ENCODE data around the gene ALDH1B1.

ALDH1B1 gene

DNA sequence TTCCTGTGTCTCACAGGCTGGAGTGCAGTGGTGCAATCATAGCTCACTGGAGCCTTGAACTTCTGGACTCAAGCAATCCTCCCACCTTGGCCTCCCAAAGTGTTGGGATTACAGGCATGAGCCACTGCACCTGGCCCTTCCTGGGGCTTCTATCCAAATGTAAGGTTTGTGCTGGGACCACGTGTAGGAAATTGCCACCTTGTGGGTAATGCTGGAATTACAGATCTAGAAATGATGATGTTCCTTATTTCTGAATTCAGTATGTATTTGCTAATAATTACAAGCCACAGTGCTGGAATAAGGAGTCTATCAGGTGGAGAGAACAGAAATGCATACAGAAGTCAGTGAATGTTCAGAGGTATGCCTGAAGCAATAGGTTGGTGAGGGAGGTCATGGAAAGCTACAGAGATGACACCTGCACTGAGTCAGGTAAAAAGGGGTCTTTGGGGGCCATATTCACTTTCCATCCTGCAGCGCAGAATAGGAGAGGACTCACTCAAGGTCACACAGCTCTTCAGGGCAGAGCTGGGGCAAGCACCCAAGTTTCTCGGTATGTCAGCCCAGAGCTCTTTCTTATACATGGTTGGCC lies 40.5 kb downstream of the ALDH1B1 start:
- Histone ChIP-seq H3K27me3 (ENCODE audit: control insufficient read depth, insufficient read depth, low read length) (0 out of 2 replicates have a peak, but pooled peaks cover 7% of the 10 kb centered on the region), H3K4me3 (ENCODE audit: low read depth, low read length) (no peak overlapping the region), H3K27ac (ENCODE audit: low read depth, low read length) (no peak overlapping the region), H3K9me3 (ENCODE audit: control insufficient read depth, insufficient read depth, low read length) (no peaks in the 10 kb centered on the region), H3K4me1 (ENCODE audit: control insufficient read depth, insufficient read depth, low read length) (0 out of 2 replicates have a peak, but pooled peaks cover 7% of the 10 kb centered on the region), H3K36me3 (ENCODE audit: control insufficient read depth, insufficient read depth, low read length) (no peaks in the 10 kb centered on the region), H3K9ac (ENCODE audit: low read depth, low read length) (no peak overlapping the region)

DNA sequence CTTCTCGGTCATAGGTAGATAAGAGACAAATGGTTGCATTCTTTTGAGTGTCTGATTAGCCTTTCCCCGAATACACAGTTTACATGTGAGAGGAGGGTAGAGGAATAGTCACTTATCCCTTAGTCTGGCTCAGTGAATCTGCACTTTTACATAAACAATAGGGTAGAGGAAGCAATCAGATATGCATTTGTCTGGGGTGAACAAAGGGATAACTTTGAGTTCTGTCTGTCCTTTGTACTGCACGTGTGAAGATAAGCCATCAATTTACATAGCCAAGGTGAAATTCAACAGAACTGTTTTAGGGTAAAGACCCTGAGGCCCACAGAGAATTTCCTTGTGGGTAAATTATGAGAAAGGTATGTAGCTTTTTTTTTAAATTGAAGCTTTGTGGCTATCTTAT lies 41.9 kb downstream of the ALDH1B1 start:
- H3K9ac ChIP-seq (ENCODE audit: low read depth, low read length), result no peak overlapping the region
- H3K4me3 ChIP-seq (ENCODE audit: low read depth, low read length), result no peak overlapping the region
- 0 out of 2 replicates have a peak, but pooled peaks cover 7% of the 10 kb centered on the region for H3K4me1 ChIP-seq (ENCODE audit: control insufficient read depth, insufficient read depth, low read length)
- no peaks in the 10 kb centered on the region for H3K36me3 ChIP-seq (ENCODE audit: control insufficient read depth, insufficient read depth, low read length)
- no peaks in the 10 kb centered on the region for H3K9me3 ChIP-seq (ENCODE audit: control insufficient read depth, insufficient read depth, low read length)
- H3K27me3 ChIP-seq (ENCODE audit: control insufficient read depth, insufficient read depth, low read length), result 0 out of 2 replicates have a peak, but pooled peaks cover 7% of the 10 kb centered on the region
- H3K27ac ChIP-seq (ENCODE audit: low read depth, low read length), result no peak overlapping the region

DNA sequence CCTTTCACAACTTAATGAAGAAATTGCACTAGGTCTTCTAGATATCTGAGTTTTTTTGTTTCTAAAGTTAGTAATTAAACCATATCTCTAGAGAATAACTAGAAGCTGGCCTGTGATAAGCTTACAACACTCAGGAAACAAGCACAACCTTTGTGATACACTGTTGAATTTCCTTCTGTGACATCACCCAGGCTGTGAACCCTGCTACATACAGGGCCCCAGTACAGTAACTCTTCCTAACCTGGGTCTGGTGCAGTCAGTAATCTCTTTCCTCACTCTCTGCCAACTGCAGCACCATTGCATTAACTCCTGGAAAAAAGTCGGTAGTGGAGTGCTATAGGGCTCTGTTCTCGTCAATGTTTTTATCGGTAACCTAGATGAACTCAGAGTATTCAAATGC lies 42.4 kb downstream of the ALDH1B1 start:
- 0 out of 2 replicates have a peak, but pooled peaks cover 7% of the 10 kb centered on the region for H3K4me1 ChIP-seq (ENCODE audit: control insufficient read depth, insufficient read depth, low read length)

DNA sequence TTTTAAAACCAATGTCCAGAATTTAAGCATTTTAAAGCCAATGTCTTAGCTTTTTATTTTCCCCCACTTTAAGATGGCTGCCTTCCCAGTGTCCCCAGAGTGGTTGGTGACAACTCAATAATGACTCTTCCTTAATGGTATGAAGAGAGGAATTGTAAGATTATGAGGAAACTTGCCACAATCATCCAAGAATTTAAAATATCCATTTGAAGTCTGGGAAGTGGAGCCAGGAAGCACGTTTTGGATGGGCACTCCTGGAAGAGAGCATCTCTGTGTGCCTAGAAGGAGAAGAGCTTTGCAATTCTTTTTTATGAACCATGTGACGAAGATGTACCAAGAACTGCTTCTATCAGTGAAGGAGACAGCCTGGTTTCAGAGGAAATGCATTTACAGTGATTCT lies 43.0 kb downstream of the ALDH1B1 start:
- 0 out of 2 replicates have a peak, but pooled peaks cover 7% of the 10 kb centered on the region for H3K27me3 ChIP-seq (ENCODE audit: control insufficient read depth, insufficient read depth, low read length)
- H3K4me1 ChIP-seq (ENCODE audit: control insufficient read depth, insufficient read depth, low read length), result 0 out of 2 replicates have a peak, but pooled peaks cover 7% of the 10 kb centered on the region
- no peak overlapping the region for H3K4me3 ChIP-seq (ENCODE audit: low read depth, low read length)
- H3K36me3 ChIP-seq (ENCODE audit: control insufficient read depth, insufficient read depth, low read length), result no peaks in the 10 kb centered on the region
- no peaks in the 10 kb centered on the region for H3K9me3 ChIP-seq (ENCODE audit: control insufficient read depth, insufficient read depth, low read length)
- no peak overlapping the region for H3K27ac ChIP-seq (ENCODE audit: low read depth, low read length)
- no peak overlapping the region for H3K9ac ChIP-seq (ENCODE audit: low read depth, low read length)

More for the DNA sequence above, 42.4 kb downstream of the ALDH1B1 start:
- no peaks in the 10 kb centered on the region for H3K9me3 ChIP-seq (ENCODE audit: control insufficient read depth, insufficient read depth, low read length)
- no peak overlapping the region for H3K27ac ChIP-seq (ENCODE audit: low read depth, low read length)
- no peaks in the 10 kb centered on the region for H3K36me3 ChIP-seq (ENCODE audit: control insufficient read depth, insufficient read depth, low read length)
- 0 out of 2 replicates have a peak, but pooled peaks cover 7% of the 10 kb centered on the region for H3K27me3 ChIP-seq (ENCODE audit: control insufficient read depth, insufficient read depth, low read length)
- no peak overlapping the region for H3K9ac ChIP-seq (ENCODE audit: low read depth, low read length)
- H3K4me3 ChIP-seq (ENCODE audit: low read depth, low read length), result no peak overlapping the region

- Histone ChIP-seq H3K9me3 (ENCODE audit: control insufficient read depth, insufficient read depth, low read length) (no peaks in the 10 kb centered on the region), H3K4me3 (ENCODE audit: low read depth, low read length) (no peak overlapping the region), H3K27me3 (ENCODE audit: control insufficient read depth, insufficient read depth, low read length) (0 out of 2 replicates have a peak, but pooled peaks cover 7% of the 10 kb centered on the region), H3K9ac (ENCODE audit: low read depth, low read length) (no peak overlapping the region), H3K4me1 (ENCODE audit: control insufficient read depth, insufficient read depth, low read length) (0 out of 2 replicates have a peak, but pooled peaks cover 7% of the 10 kb centered on the region), H3K27ac (ENCODE audit: low read depth, low read length) (no peak overlapping the region), H3K36me3 (ENCODE audit: control insufficient read depth, insufficient read depth, low read length) (no peaks in the 10 kb centered on the region)
Measured at GRCh38 chr9:38436708-38437107, 44.2 kb downstream of the ALDH1B1 start.

GRCh38 chr9:38437193-38437823 lies 44.8 kb downstream of the ALDH1B1 start:
- Histone ChIP-seq H3K9ac (ENCODE audit: low read depth, low read length) (no peak overlapping the region), H3K4me3 (ENCODE audit: low read depth, low read length) (no peak overlapping the region), H3K9me3 (ENCODE audit: control insufficient read depth, insufficient read depth, low read length) (no peaks in the 10 kb centered on the region), H3K4me1 (ENCODE audit: control insufficient read depth, insufficient read depth, low read length) (0 out of 2 replicates have a peak, but pooled peaks cover 7% of the 10 kb centered on the region), H3K36me3 (ENCODE audit: control insufficient read depth, insufficient read depth, low read length) (no peaks in the 10 kb centered on the region), H3K27me3 (ENCODE audit: control insufficient read depth, insufficient read depth, low read length) (0 out of 2 replicates have a peak, but pooled peaks cover 4% of the 10 kb centered on the region), H3K27ac (ENCODE audit: low read depth, low read length) (no peak overlapping the region)

- H3K27me3 ChIP-seq (ENCODE audit: control insufficient read depth, insufficient read depth, low read length), result no peaks in the 10 kb centered on the region
- no peaks in the 10 kb centered on the region for H3K9me3 ChIP-seq (ENCODE audit: control insufficient read depth, insufficient read depth, low read length)
- H3K4me3 ChIP-seq (ENCODE audit: low read depth, low read length), result no peak overlapping the region
- H3K9ac ChIP-seq (ENCODE audit: low read depth, low read length), result no peak overlapping the region
- H3K4me1 ChIP-seq (ENCODE audit: control insufficient read depth, insufficient read depth, low read length), result 0 out of 2 replicates have a peak, but pooled peaks cover 5% of the 10 kb centered on the region
- no peaks in the 10 kb centered on the region for H3K36me3 ChIP-seq (ENCODE audit: control insufficient read depth, insufficient read depth, low read length)
- H3K27ac ChIP-seq (ENCODE audit: low read depth, low read length), result no peak overlapping the region
Measured at GRCh38 chr9:38439291-38439915, 46.9 kb downstream of the ALDH1B1 start.

DNA sequence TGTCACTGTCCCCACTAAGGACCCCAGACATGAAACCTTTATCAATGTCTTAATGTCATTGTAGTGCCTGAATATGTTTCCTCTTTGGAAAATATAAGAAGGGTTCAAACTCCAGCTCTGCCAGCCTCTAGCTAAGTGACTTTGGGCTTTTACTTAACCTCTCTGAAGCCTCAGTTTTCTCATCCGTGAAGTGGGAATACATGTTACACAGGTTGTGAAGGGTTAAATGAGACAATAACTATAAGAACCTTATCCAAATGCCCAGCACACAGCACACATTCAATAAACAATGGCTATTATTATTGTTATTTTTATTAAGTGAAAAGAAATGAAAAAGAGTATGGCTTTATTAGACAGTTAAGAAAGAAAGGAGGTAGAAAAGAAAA lies 47.4 kb downstream of the ALDH1B1 start:
- H3K27me3 ChIP-seq (ENCODE audit: control insufficient read depth, insufficient read depth, low read length), result no peaks in the 10 kb centered on the region
- H3K4me1 ChIP-seq (ENCODE audit: control insufficient read depth, insufficient read depth, low read length), result 0 out of 2 replicates have a peak, but pooled peaks cover under 1% of the 10 kb centered on the region
- H3K4me3 ChIP-seq (ENCODE audit: low read depth, low read length), result no peak overlapping the region
- H3K9ac ChIP-seq (ENCODE audit: low read depth, low read length), result no peak overlapping the region
- H3K27ac ChIP-seq (ENCODE audit: low read depth, low read length), result no peak overlapping the region
- H3K36me3 ChIP-seq (ENCODE audit: control insufficient read depth, insufficient read depth, low read length), result no peaks in the 10 kb centered on the region
- H3K9me3 ChIP-seq (ENCODE audit: control insufficient read depth, insufficient read depth, low read length), result no peaks in the 10 kb centered on the region

- no peak overlapping the region for H3K9ac ChIP-seq (ENCODE audit: low read depth, low read length)
- H3K36me3 ChIP-seq (ENCODE audit: control insufficient read depth, insufficient read depth, low read length), result no peaks in the 10 kb centered on the region
- no peak overlapping the region for H3K27ac ChIP-seq (ENCODE audit: low read depth, low read length)
- no peaks in the 10 kb centered on the region for H3K27me3 ChIP-seq (ENCODE audit: control insufficient read depth, insufficient read depth, low read length)
- no peaks in the 10 kb centered on the region for H3K9me3 ChIP-seq (ENCODE audit: control insufficient read depth, insufficient read depth, low read length)
- no peaks in the 10 kb centered on the region for H3K4me1 ChIP-seq (ENCODE audit: control insufficient read depth, insufficient read depth, low read length)
- H3K4me3 ChIP-seq (ENCODE audit: low read depth, low read length), result no peak overlapping the region
Measured at GRCh38 chr9:38440516-38440915, 48.0 kb downstream of the ALDH1B1 start.

DNA sequence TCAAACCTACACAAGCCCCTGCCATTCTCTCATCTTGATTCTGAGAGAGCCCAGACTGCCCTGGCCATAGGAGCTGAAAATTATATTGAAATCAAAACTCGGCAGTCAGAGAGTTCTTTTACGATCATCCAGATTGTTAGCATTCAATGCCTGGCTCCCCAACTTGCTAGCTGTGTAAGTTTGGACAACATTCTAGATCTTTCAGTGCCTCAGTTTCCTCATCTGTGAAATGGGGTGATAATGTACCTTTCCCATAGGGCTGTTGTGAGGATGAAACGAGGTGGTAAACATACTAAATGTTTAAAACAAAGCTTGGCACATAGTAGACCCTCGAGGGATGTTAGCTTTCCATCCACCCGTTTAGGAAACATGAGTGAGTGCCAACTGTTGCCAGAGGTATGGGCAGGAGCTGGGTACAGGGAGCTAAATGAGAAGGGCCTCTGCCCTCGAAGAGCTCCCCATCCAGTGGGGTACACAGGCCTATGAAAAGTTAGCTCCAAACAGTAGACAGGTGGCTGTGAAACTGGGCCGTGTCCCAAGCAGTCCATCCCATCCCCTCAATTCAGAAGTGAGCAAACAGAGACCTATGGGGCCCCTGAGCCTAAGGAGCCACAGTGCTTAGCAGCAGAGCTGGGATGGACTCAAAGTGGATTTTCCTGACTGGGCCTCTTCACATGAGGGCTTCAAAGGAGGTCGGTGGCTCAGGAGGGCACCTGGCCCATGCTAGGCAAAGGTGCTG lies 49.0 kb downstream of the ALDH1B1 start:
- Histone ChIP-seq H3K27ac (ENCODE audit: low read depth, low read length) (no peak overlapping the region), H3K9ac (ENCODE audit: low read depth, low read length) (no peak overlapping the region), H3K4me3 (ENCODE audit: low read depth, low read length) (no peak overlapping the region)

More for the DNA sequence above, 49.0 kb downstream of the ALDH1B1 start:
- Histone ChIP-seq H3K27me3 (ENCODE audit: control insufficient read depth, insufficient read depth, low read length) (no peaks in the 10 kb centered on the region), H3K4me1 (ENCODE audit: control insufficient read depth, insufficient read depth, low read length) (no peaks in the 10 kb centered on the region), H3K36me3 (ENCODE audit: control insufficient read depth, insufficient read depth, low read length) (no peaks in the 10 kb centered on the region), H3K9me3 (ENCODE audit: control insufficient read depth, insufficient read depth, low read length) (no peaks in the 10 kb centered on the region)

Measured in HUES48 (cell line).